Panc1 (cell line): ENCODE data around the gene UBAP2L. TPM values are rescaled to one million over a fixed set of nuclear protein-coding genes. Genes with fewer than 3 reads are reported as not detected.

Experiments
- ATAC-seq: fragments of 200-7000 bp; cut with Tn5 transposase; 2 replicates; pipeline ENCODE4 v1.9.1; 2020; ENCODE audit warnings: mild to moderate bottlenecking, moderate library complexity
- Bru-seq: library from RNA; stranded (reverse); fragments of 400-500 nt; gene quantifications from one replicate; lab custom pipeline; 2021; lab: Mats Ljungman, UMichigan
- BruChase-seq, 2 experiments: library from RNA; stranded (reverse); fragments of 400-500 nt; gene quantifications; one replicate each; lab custom pipeline; 2021; lab: Mats Ljungman, UMichigan
- BruUV-seq: library from RNA; stranded (reverse); fragments of 400-500 nt; replicated peaks from 2 replicates; lab custom pipeline; 2021; lab: Mats Ljungman, UMichigan
- CTCF ChIA-PET: fragments of 300-600 bp; sonication (Branson Sonifier 250); formaldehyde crosslinking; loops from one replicate; lab custom pipeline; 2022; ENCODE audit warnings: antibody characterized with exemption; lab: Charles Lee
- POLR2A ChIA-PET: fragments of 300-600 bp; sonication (Branson Sonifier 250); formaldehyde crosslinking; loops from one replicate; lab custom pipeline; 2022; ENCODE audit warnings: antibody characterized with exemption; lab: Charles Lee
- DNase-seq: peaks from one replicate; pipeline ENCODE4 v3.0.0-alpha.2; 2010; ENCODE audit warnings: low read depth, low spot score
- H3K27ac ChIP-seq: 2 replicates; pipeline ENCODE4 v1.5.1; 2011; ENCODE audit warnings: mild to moderate bottlenecking, low read length, inconsistent platforms
- H3K27me3 ChIP-seq: fragments of 200-500 bp; sonication (Bioruptor generic); 2 replicates; pipeline ENCODE4 v1.6.0; 2014; ENCODE audit warnings: low read length, inconsistent platforms; ENCODE audit not compliant: control insufficient read depth, insufficient read depth
- H3K36me3 ChIP-seq: fragments of 200-500 bp; sonication (Bioruptor generic); 2 replicates; pipeline ENCODE4 v1.5.1; 2014; ENCODE audit warnings: inconsistent platforms, mild to moderate bottlenecking, low read length, moderate library complexity; ENCODE audit not compliant: control insufficient read depth, insufficient read depth
- H3K4me1 ChIP-seq: 2 replicates; pipeline ENCODE4 v1.5.1; 2011; ENCODE audit warnings: inconsistent platforms, mild to moderate bottlenecking, low read length, moderate library complexity; ENCODE audit not compliant: control insufficient read depth, insufficient read depth
- H3K4me3 ChIP-seq, 2 experiments: 2 replicates each; pipeline ENCODE4 v1.5.1; 2011 to 2012; ENCODE audit warnings: low read depth in 2 of 2, low read length in 2 of 2, mild to moderate bottlenecking in 2 of 2, inconsistent platforms in 1 of 2, moderate library complexity in 1 of 2
- H3K9me3 ChIP-seq: fragments of 200-500 bp; sonication (Bioruptor generic); 2 replicates; pipeline ENCODE4 v1.5.1; 2014; ENCODE audit warnings: low read depth, mild to moderate bottlenecking, inconsistent platforms, low read length, moderate library complexity; ENCODE audit not compliant: control insufficient read depth, insufficient read depth
- POLR2AphosphoS5 ChIP-seq: IDR thresholded peaks from 2 replicates; pipeline ENCODE4 v1.6.1; 2012; ENCODE audit warnings: mild to moderate bottlenecking, low read depth, low read length, moderate library complexity
- SIN3A ChIP-seq: IDR thresholded peaks from 2 replicates; pipeline ENCODE4 v1.6.1; 2012; ENCODE audit warnings: low read depth, mild to moderate bottlenecking, low read length, moderate library complexity, borderline replicate concordance; ENCODE audit not compliant: insufficient read depth
- TCF7L2 ChIP-seq: IDR thresholded peaks from 2 replicates; pipeline ENCODE4 v1.6.1; 2011; ENCODE audit warnings: mild to moderate bottlenecking, low read depth, low read length, inconsistent platforms
- in situ Hi-C: cut with HindIII; loops from 2 replicates; pipeline ENCODE4 v1.10.0; 2016; ENCODE audit warnings: low sequenced_read_pairs, low pct_unique_long_range_greater_than_20kb
- intact Hi-C: fragments of 100-400 bp; cut with micrococcal nuclease; formaldehyde crosslinking; loops from one replicate; pipeline ENCODE4 v1.10.0; 2022; ENCODE audit not compliant: unreplicated experiment
- long read RNA-seq: library from polyadenylated mRNA; unstranded; transcript quantifications from one replicate; pipeline ENCODE4 v2.0.0, GENCODE V29; 2021; ENCODE audit not compliant: unreplicated experiment
- polyA plus RNA-seq: library from polyadenylated mRNA; unstranded; fragments of >200 nt; gene quantifications from one replicate; pipeline ENCODE4 v1.2.1, GENCODE V29; 2012; ENCODE audit warnings: missing spikeins; ENCODE audit not compliant: insufficient read length
- total RNA-seq: library from RNA; stranded (reverse); gene quantifications from one replicate; pipeline ENCODE4 v1.2.1, GENCODE V29; 2021; ENCODE audit not compliant: unreplicated experiment
- TF ChIP-seq, protein P1 (sequence below): fragments of 450-650 bp; IDR thresholded peaks from 2 replicates; pipeline ENCODE4 v1.5.1; 2017; ENCODE audit warnings: mild to moderate bottlenecking
- TF ChIP-seq, protein P2 (sequence below), 2 experiments: IDR thresholded peaks; 2 replicates each; pipeline ENCODE4 v1.6.1; 2011 to 2012; ENCODE audit warnings: low read depth in 2 of 2, control low read depth in 1 of 2, low read length in 1 of 2, mild to moderate bottlenecking in 1 of 2, moderate library complexity in 1 of 2; ENCODE audit not compliant: insufficient read depth in 1 of 2

Gene UBAP2L, protein sequence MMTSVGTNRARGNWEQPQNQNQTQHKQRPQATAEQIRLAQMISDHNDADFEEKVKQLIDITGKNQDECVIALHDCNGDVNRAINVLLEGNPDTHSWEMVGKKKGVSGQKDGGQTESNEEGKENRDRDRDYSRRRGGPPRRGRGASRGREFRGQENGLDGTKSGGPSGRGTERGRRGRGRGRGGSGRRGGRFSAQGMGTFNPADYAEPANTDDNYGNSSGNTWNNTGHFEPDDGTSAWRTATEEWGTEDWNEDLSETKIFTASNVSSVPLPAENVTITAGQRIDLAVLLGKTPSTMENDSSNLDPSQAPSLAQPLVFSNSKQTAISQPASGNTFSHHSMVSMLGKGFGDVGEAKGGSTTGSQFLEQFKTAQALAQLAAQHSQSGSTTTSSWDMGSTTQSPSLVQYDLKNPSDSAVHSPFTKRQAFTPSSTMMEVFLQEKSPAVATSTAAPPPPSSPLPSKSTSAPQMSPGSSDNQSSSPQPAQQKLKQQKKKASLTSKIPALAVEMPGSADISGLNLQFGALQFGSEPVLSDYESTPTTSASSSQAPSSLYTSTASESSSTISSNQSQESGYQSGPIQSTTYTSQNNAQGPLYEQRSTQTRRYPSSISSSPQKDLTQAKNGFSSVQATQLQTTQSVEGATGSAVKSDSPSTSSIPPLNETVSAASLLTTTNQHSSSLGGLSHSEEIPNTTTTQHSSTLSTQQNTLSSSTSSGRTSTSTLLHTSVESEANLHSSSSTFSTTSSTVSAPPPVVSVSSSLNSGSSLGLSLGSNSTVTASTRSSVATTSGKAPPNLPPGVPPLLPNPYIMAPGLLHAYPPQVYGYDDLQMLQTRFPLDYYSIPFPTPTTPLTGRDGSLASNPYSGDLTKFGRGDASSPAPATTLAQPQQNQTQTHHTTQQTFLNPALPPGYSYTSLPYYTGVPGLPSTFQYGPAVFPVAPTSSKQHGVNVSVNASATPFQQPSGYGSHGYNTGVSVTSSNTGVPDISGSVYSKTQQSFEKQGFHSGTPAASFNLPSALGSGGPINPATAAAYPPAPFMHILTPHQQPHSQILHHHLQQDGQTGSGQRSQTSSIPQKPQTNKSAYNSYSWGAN
- total RNA-seq = 227 TPM
- polyA plus RNA-seq = 149 TPM
- percentile 97 among the genes with signal in this experiment for Bru-seq, nascent RNA
- percentile 94 among the genes with signal in this experiment for BruChase-seq, experiment 1, labeled RNA remaining after a 2-hour chase
- percentile 95 among the genes with signal in this experiment for BruChase-seq, experiment 2, labeled RNA remaining after a 6-hour chase
- long read RNA-seq, partial matches to known transcripts = 41 of 144 reads
- long read RNA-seq, other reads (novel, unspliced or antisense) = 96 of 144 reads

DNA sequence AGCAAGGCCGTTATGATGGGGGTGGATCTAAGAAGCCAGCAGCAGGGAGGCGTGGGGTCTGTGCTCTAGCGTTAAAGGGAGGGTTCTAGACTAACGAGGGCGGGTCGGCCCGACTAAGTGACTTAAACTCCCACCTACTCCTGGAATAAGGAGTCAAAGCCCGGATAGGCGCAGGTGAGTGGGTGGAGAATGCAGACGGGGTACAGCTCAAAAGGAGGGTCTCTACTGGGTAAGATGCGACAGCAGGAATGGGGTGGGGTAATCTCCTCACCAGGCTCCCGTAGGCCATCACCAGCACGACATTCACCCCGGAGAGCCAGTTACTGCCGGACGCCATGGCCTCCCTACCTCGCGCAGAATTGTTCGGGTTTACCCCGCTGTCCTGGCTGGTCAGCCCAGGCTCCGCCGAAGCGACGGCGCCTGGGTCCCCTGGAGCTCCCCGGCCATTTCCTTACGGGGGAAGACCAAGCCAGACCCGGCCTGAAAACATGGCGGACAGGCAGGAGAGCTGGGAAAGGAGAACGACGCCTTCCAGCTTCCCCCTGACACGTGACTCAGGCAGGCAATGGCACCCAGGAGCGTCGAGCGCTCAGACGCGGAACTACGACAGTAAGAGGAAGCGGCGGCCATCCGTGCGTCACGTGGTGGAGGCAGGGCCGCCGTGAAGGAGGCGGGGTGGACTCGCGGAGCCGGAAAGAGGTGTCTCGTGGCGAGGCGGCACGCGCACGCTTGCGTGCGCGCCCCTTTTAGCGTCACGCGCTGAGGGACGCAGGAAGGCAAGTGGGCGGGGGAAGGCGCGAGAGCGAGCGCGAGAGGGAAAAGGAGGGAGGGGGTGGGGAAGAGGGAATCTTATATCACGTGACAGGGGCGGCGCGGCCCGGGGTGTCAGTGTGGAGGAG is at the start of gene UBAP2L:
Gene UBAP2L (plus strand): TSS at position 885 of the 899 bp plus-strand sequence. CDS start 4,169 bp downstream, outside the sequence.
- peaks cover 36% of the 10 kb centered on the region for H3K36me3 ChIP-seq
- H3K4me3 ChIP-seq = peak within 1 kb of the TSS; percentile 89 to 99
- ATAC-seq = peak; percentile 96
- H3K9me3 ChIP-seq = no peaks in the 10 kb centered on the region
- peak within 1 kb of the TSS; percentile 99 for H3K27ac ChIP-seq
- peaks cover 29% of the 10 kb centered on the region for H3K4me1 ChIP-seq
- POLR2A ChIA-PET = interaction anchor here (0.6 to 0.7 kb wide), 3 partner anchors 13 to 513 kb away, joined by 3 to 10 read pairs (median 3); no protein-coding TSS in a partner anchor
- in situ Hi-C loops (no loop called here), intact Hi-C loops (no loop called here)
- BruUV-seq = no TSS peak
- DNase-seq = peak; percentile 95
- H3K27me3 ChIP-seq = no peaks in the 10 kb centered on the region
- CTCF ChIA-PET = no interaction called here
- TF ChIP-seq, protein P1, sequence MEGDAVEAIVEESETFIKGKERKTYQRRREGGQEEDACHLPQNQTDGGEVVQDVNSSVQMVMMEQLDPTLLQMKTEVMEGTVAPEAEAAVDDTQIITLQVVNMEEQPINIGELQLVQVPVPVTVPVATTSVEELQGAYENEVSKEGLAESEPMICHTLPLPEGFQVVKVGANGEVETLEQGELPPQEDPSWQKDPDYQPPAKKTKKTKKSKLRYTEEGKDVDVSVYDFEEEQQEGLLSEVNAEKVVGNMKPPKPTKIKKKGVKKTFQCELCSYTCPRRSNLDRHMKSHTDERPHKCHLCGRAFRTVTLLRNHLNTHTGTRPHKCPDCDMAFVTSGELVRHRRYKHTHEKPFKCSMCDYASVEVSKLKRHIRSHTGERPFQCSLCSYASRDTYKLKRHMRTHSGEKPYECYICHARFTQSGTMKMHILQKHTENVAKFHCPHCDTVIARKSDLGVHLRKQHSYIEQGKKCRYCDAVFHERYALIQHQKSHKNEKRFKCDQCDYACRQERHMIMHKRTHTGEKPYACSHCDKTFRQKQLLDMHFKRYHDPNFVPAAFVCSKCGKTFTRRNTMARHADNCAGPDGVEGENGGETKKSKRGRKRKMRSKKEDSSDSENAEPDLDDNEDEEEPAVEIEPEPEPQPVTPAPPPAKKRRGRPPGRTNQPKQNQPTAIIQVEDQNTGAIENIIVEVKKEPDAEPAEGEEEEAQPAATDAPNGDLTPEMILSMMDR = no peak
- TF ChIP-seq, protein P2, sequence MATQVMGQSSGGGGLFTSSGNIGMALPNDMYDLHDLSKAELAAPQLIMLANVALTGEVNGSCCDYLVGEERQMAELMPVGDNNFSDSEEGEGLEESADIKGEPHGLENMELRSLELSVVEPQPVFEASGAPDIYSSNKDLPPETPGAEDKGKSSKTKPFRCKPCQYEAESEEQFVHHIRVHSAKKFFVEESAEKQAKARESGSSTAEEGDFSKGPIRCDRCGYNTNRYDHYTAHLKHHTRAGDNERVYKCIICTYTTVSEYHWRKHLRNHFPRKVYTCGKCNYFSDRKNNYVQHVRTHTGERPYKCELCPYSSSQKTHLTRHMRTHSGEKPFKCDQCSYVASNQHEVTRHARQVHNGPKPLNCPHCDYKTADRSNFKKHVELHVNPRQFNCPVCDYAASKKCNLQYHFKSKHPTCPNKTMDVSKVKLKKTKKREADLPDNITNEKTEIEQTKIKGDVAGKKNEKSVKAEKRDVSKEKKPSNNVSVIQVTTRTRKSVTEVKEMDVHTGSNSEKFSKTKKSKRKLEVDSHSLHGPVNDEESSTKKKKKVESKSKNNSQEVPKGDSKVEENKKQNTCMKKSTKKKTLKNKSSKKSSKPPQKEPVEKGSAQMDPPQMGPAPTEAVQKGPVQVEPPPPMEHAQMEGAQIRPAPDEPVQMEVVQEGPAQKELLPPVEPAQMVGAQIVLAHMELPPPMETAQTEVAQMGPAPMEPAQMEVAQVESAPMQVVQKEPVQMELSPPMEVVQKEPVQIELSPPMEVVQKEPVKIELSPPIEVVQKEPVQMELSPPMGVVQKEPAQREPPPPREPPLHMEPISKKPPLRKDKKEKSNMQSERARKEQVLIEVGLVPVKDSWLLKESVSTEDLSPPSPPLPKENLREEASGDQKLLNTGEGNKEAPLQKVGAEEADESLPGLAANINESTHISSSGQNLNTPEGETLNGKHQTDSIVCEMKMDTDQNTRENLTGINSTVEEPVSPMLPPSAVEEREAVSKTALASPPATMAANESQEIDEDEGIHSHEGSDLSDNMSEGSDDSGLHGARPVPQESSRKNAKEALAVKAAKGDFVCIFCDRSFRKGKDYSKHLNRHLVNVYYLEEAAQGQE (IDR thresholded peaks at IDR 0.05; ENCODE audit: insufficient read depth in 1 of 2, low read depth in 2 of 2, low read length in 1 of 2) = peak in 1 of 2 experiments; percentile 19; a peak in 1 of 4 replicates
- TF ChIP-seq TCF7L2 (no peak), POLR2AphosphoS5 (peak; percentile 86), SIN3A (peak; percentile 43; the same call in 1 of the 2 replicates)
